Aorta (tissue), 5 donors: ENCODE results near the gene PLA2G5. TPM values are rescaled to one million over a fixed set of nuclear protein-coding genes. Genes with fewer than 3 reads are reported as not detected.
A peak's percentile ranks its signal among the peaks of the same experiment; 100 is the strongest.

Source experiments
- ATAC-seq: fragments of 200-7000 bp; cut with Tn5 transposase; one replicate; pipeline ENCODE4 v1.9.1; 2022; ENCODE audit warnings: moderate library complexity; ENCODE audit not compliant: low FRiP score
- DNase-seq, 2 donors: peaks; one replicate each; pipeline ENCODE4 v3.0.0-alpha.2; 2020
- H3K27ac ChIP-seq, 2 donors: one replicate each; pipeline ENCODE4 v1.5.1; 2013; ENCODE audit warnings: low read length in 2 of 2, mild to moderate bottlenecking in 2 of 2, moderate library complexity in 2 of 2, control low read depth in 1 of 2, inconsistent platforms in 1 of 2, low read depth in 1 of 2
- H3K27me3 ChIP-seq, 2 donors: one replicate each; pipeline ENCODE4 v1.6.1; 2013; ENCODE audit warnings: control low read depth in 1 of 2, low read length in 1 of 2, mild to moderate bottlenecking in 1 of 2, moderate library complexity in 1 of 2; ENCODE audit not compliant: insufficient read depth in 2 of 2, control insufficient read depth in 1 of 2
- H3K36me3 ChIP-seq, 2 donors: one replicate each; pipeline ENCODE4 v1.6.1; 2013; ENCODE audit warnings: control low read depth in 1 of 2, low read length in 1 of 2, mild to moderate bottlenecking in 1 of 2; ENCODE audit not compliant: insufficient read depth in 2 of 2, control insufficient read depth in 1 of 2
- H3K4me1 ChIP-seq, 2 donors: one replicate each; pipeline ENCODE4 v1.6.1; 2013; ENCODE audit warnings: low read length in 2 of 2, control low read depth in 1 of 2, mild to moderate bottlenecking in 1 of 2, moderate library complexity in 1 of 2; ENCODE audit not compliant: insufficient read depth in 2 of 2, control insufficient read depth in 1 of 2
- H3K4me3 ChIP-seq, 2 donors: one replicate each; pipeline ENCODE4 v1.5.1; 2013; ENCODE audit warnings: low read length in 2 of 2, control low read depth in 1 of 2, mild to moderate bottlenecking in 1 of 2
- H3K9me3 ChIP-seq: one replicate; pipeline ENCODE4 v1.6.1; 2013; ENCODE audit warnings: mild to moderate bottlenecking, low read length; ENCODE audit not compliant: control insufficient read depth
- WGBS, 2 donors: extraction: QIAGEN DNeasy Blood & Tissue Kit; methylation state at CpG; one replicate each; pipeline ENCODE4 v1.1.7; 2013; 5-methylcytosine and 5-hydroxymethylcytosine counted together
- intact Hi-C, 2 donors: fragments of 100-400 bp; cut with DNase I; formaldehyde crosslinking; loops; one replicate each; pipeline versions ENCODE4 v1.14.2 to v1.15.0; 2022
- polyA plus RNA-seq, 2 donors: library from polyadenylated mRNA; stranded (reverse); fragments of 200-250 nt; gene quantifications; one replicate each; pipeline ENCODE4 v1.2.3, GENCODE V29; 2013
- total RNA-seq, 2 donors: library from RNA; stranded (reverse); fragmentation: NEBNext Ultra II Directional; extraction: Animal tissue kit (Norgen Biotek cat#: 25700); gene quantifications; one replicate each; pipeline ENCODE4 v1.2.1, GENCODE V29; 2021
- donor health status: healthy with polysubstance abuse.
- donor health status: Bipolar disorder and iron deficiency.
- donor health status: DM: no; HTN: no; CAD: no.
- donor health status: DM: no; HTN: no; CAD: no.
- donor health status: DM: yes; HTN: yes; CAD: no.

The PLA2G5 gene
- total and polyA plus RNA-seq, 4 donors, result 4.0 to 13.7 (median 8.5) TPM

DNA sequence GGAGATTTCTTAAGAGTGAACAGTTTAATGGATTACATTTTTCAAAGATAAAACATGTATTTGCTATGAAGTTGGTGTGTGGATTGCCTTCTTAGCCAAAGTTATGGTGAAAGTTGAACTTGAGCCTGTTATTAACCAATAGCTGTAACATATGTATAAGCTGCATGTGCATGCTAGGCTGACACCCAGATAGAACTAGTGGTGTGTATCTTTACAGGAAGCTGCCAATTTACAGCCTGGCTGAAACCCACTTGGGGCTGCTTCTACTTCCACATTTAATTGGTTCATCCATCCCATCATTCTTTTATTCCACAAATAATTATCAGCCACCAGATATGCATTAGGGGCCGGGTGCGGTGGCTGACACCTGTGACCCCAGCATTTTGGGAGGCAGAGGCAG lies 3.3 kb downstream of the PLA2G5 start:
- no peaks in the 10 kb centered on the region for H3K36me3 ChIP-seq
- H3K27me3 ChIP-seq, result no peaks in the 10 kb centered on the region
- intact Hi-C loops, result no loop called here
- no peaks in the 10 kb centered on the region for H3K4me1 ChIP-seq
- 96 to 98% methylated on average over 2 of the region's 2 CpGs for WGBS, 2 donors
- no peaks in the 10 kb centered on the region for H3K9me3 ChIP-seq
- ATAC-seq, result no peak
- H3K27ac ChIP-seq, result no peak overlapping the region
- DNase-seq, result no peak
- H3K4me3 ChIP-seq, result no peak overlapping the region

DNA sequence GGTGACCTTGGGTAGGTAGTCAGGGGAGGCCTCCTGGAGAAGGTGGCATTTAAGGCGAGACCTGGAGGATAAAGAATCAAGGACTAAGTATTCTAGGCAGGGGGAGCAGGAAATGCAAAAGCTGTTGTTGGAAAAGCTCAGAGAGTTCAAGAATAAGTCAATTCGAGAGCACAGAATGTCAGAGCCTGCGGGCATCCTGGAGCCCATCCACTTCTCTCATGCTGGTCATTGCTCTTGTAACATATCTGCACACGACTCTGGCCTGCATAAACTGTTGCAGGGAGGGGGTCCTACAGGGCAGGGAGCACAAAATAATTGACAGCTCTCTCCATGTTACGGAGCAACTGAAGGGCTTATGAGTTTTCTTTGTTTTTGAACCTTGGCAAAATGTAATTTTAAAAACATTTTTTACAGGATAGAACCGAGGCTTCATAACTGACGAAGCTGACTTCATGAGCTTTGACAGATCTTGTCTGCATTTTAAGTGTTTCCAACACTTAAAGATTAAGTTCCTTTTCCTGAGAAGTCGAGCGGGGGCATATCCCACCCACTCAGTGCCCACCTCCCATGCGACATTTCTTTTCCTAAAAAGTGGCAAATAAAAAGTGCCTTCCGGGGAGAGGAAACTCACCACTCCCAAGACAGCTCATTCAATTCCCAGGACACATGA lies 4.2 kb downstream of the PLA2G5 start:
- Histone ChIP-seq H3K36me3 (no peaks in the 10 kb centered on the region), H3K4me1 (no peaks in the 10 kb centered on the region), H3K27me3 (no peaks in the 10 kb centered on the region), H3K4me3 (no peak overlapping the region), H3K9me3 (no peaks in the 10 kb centered on the region), H3K27ac (no peak overlapping the region)
- intact Hi-C loops, result no loop called here
- DNase-seq (no peak), ATAC-seq (no peak)
- WGBS, 2 donors, result 41 to 48% methylated on average over 11 of the region's 11 CpGs

DNA sequence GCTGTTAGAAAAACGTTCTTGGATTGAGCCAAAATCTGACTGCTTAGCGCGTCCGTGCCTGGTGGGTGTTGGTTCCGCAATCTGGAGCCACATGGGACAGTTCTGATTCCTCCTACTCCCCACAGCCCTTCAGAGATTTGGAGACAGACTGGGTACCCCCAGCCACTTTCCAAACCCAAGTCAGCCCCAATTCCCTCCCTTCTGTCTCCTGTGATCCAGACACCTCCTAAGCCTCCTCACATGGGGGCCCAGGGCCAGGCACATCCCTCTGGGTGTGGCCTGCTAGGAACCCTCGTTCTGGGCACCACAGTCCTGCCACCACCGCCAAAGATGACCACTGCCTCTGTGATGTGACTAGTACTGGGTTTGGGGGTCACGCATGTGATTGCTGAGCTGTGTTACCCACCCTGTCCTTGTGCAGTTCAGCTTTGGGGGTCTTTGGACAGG lies 4.8 kb downstream of the PLA2G5 start:
- Histone ChIP-seq H3K4me1 (no peaks in the 10 kb centered on the region), H3K27ac (no peak overlapping the region), H3K4me3 (no peak overlapping the region), H3K9me3 (no peaks in the 10 kb centered on the region), H3K27me3 (no peaks in the 10 kb centered on the region), H3K36me3 (no peaks in the 10 kb centered on the region)
- 40 to 46% methylated on average over 8 of the region's 8 CpGs for WGBS, 2 donors
- DNase-seq, result peak in 1 of 2 donors; percentile 69
- no peak for ATAC-seq
- intact Hi-C loops, result no loop called here

DNA sequence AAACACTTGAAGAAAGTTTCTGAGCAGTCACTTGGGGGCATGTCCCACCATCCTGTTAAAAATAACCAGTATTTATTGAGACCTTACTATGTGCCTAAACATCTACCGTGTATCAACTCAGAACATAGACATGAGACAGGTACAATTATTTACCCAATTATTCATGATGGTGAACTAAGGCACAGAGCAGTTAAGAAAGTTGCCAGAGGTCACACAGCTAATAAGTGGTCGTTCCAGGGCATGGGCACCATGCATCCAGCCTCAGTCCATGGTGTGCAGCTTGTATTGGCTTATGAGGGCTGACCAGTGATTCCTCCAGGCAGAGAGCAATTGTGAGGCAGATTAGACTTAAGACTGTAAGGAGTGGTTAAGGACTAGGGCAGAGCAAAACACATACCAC lies 5.4 kb downstream of the PLA2G5 start:
- intact Hi-C loops, result no loop called here
- H3K27ac ChIP-seq, result no peak overlapping the region

DNA sequence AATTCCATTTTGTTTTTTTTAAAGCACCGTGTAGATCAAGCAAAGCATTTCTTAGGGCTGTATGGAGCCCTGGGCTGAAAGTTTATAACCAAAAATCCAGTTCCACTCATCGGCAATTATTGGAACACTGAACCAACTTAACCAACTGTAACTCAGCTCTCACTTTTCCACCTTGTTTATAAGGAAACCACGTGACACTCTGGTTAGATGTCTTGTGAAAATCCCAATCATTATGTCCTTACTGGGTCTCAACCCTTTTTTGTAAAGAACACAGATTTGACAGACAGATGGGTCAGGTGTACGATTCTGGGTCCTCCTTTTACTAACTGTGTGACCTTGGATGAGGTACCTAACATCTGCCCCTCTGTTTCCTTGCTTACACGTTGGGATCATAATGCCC lies 6.2 kb downstream of the PLA2G5 start:
- Histone ChIP-seq H3K27ac (no peak overlapping the region), H3K4me3 (no peak overlapping the region), H3K9me3 (no peaks in the 10 kb centered on the region), H3K4me1 (no peaks in the 10 kb centered on the region), H3K27me3 (no peaks in the 10 kb centered on the region), H3K36me3 (no peaks in the 10 kb centered on the region)
- no peak for DNase-seq
- intact Hi-C loops, result no loop called here
- no peak for ATAC-seq
- WGBS, 2 donors, result 63 to 67% methylated on average over 5 of the region's 5 CpGs

More for the DNA sequence above, 5.4 kb downstream of the PLA2G5 start:
- H3K4me3 ChIP-seq, result no peak overlapping the region
- DNase-seq, result peak in 1 of 2 donors; percentile 15
- H3K27me3 ChIP-seq, result no peaks in the 10 kb centered on the region
- no peaks in the 10 kb centered on the region for H3K36me3 ChIP-seq
- no peaks in the 10 kb centered on the region for H3K4me1 ChIP-seq
- WGBS, 2 donors, result 88 to 90% methylated on average over 2 of the region's 2 CpGs
- ATAC-seq, result no peak
- no peaks in the 10 kb centered on the region for H3K9me3 ChIP-seq

DNA sequence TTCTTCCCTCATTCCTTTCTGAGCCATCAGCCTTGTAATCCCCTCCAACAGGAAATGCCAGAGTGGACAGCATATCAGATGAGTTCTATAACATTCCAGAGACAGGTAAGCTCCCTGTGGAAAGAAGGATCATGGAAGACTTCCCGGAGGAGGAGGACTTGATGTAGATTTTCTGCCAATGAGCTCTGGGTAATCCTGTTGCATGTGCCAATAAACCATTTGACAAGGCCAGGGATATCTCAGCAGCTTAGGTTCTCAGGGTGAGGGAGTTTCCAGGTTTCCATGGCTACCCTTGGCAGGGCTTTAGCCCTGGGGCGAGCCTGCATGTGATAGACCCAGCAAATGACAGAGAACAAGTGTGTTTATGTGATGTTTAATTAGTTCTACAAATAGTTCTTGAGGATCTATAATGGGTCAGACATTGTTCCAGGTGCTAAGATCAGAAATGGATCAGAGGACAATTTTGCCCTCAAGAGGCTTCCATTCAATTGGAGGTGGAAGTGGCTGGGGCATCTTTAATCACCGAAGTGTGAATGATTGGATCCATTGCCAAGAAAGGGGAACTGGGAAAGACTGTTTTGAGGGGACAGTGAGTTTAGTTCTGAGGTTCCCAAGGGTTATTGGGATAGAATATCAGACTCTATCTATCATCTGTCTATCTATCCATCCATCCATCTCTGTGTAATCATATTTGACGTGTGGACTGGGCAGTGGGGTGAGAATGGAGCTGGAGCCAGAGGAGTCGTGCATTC lies 6.9 kb downstream of the PLA2G5 start:
- no peak for ATAC-seq
- 87 to 89% methylated on average over 5 of the region's 5 CpGs for WGBS, 2 donors
- no peaks in the 10 kb centered on the region for H3K9me3 ChIP-seq
- H3K27me3 ChIP-seq, result no peaks in the 10 kb centered on the region
- DNase-seq, result no peak
- H3K36me3 ChIP-seq, result no peaks in the 10 kb centered on the region
- no peak overlapping the region for H3K27ac ChIP-seq
- H3K4me1 ChIP-seq, result no peaks in the 10 kb centered on the region
- no peak overlapping the region for H3K4me3 ChIP-seq
- intact Hi-C loops, result no loop called here

DNA sequence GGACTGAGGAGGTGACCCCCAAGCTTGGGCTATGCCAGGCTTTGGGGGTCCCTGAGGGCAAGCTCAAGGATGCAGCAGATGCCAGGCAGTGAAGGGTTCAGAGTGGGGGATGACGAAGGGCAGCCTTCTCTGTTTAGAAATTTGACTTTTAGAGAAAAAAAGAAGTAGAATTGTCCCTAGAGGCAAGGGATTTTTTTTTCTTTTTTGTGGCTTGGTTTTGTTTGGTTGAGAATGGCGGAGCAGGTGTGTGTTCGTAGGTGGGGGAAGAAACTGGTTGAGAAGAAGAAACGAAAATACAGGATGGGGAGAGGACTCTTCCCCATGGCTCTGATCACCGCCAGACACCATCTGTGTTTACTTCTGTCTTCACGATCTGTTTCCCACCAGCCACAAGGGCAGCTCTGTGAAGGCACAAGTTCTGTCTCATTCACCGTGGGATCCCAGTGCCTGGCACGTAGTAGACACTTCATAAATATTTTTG lies 8.2 kb downstream of the PLA2G5 start:
- H3K36me3 ChIP-seq, result no peaks in the 10 kb centered on the region
- ATAC-seq (no peak), DNase-seq (peak in 1 of 2 donors; percentile 3)
- no peaks in the 10 kb centered on the region for H3K9me3 ChIP-seq
- 82 to 85% methylated on average over 8 of the region's 8 CpGs for WGBS, 2 donors
- H3K4me1 ChIP-seq, result no peaks in the 10 kb centered on the region
- H3K27ac ChIP-seq, result no peak overlapping the region
- H3K27me3 ChIP-seq, result no peaks in the 10 kb centered on the region
- no peak overlapping the region for H3K4me3 ChIP-seq
- intact Hi-C loops, result no loop called here

DNA sequence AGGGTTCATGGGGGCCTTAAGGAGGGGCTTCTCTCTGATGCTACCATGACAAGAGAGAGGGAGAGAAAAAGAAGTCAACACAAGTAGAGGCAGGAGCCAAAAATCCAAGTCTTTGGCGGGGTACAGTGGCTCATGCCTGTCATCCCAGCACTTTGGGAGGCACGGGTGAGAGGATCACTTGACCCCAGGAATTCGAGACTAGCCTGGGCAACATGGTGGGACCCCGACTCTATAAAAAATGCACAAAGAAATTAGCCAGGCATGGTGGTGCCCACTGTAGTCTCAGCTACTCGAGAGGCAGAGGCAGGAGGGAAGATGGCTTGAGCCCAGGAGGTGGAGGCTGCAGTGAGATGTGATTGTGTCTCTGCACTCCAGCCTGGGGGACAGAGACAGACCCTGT lies 8.7 kb downstream of the PLA2G5 start:
- Histone ChIP-seq H3K27me3 (no peaks in the 10 kb centered on the region), H3K27ac (no peak overlapping the region), H3K36me3 (no peaks in the 10 kb centered on the region), H3K4me3 (no peak overlapping the region), H3K4me1 (no peaks in the 10 kb centered on the region), H3K9me3 (no peaks in the 10 kb centered on the region)
- intact Hi-C loops, result no loop called here
- 88 to 92% methylated on average over 5 of the region's 5 CpGs for WGBS, 2 donors
- peak in 1 of 2 donors; percentile 9 for DNase-seq
- ATAC-seq, result no peak
